Tibial nerve (tissue), 4 donors: Measurements from ENCODE around the gene LRRC8A. TPM values are rescaled to one million over a fixed set of nuclear protein-coding genes. Genes with fewer than 3 reads are reported as not detected.

Experiments used
- DNase-seq, 2 donors: peaks; one replicate each; pipeline ENCODE4 v3.0.0-alpha.2; 2019; ENCODE audit warnings: low spot score in 2 of 2
- H3K27ac ChIP-seq, 4 donors: fragments of 200-600 bp; sonication (generic) in 3 of 4; one replicate each; pipeline ENCODE4 v1.5.1; 2017 to 2019; ENCODE audit warnings: mild to moderate bottlenecking in 1 of 4
- H3K27me3 ChIP-seq, 2 donors: fragments of 200-600 bp; sonication (generic) in 1 of 2; one replicate each; pipeline versions ENCODE4 v1.5.1 to v1.6.0; 2017 to 2019
- H3K36me3 ChIP-seq, 3 donors: fragments of 200-600 bp; sonication (generic); one replicate each; pipeline ENCODE4 v1.5.1; 2018 to 2019
- H3K4me1 ChIP-seq, 4 donors: fragments of 200-600 bp; sonication (generic) in 3 of 4; one replicate each; pipeline ENCODE4 v1.5.1; 2017 to 2019
- H3K4me3 ChIP-seq, 4 donors: fragments of 200-600 bp; sonication (generic) in 3 of 4; one replicate each; pipeline ENCODE4 v1.5.1; 2017 to 2019; ENCODE audit warnings: mild to moderate bottlenecking in 1 of 4, moderate library complexity in 1 of 4
- H3K9me3 ChIP-seq, 4 donors: fragments of 200-600 bp; sonication (generic) in 3 of 4; one replicate each; pipeline ENCODE4 v1.5.1; 2017 to 2019
- EP300 ChIP-seq, 2 donors: sonication (generic); formaldehyde crosslinking; IDR thresholded peaks; one replicate each; pipeline ENCODE4 v1.6.1; 2017; ENCODE audit warnings: antibody characterized with exemption in 2 of 2, mild to moderate bottlenecking in 1 of 2
- POLR2A ChIP-seq, 2 donors: fragments of 450-650 bp; IDR thresholded peaks; one replicate each; pipeline ENCODE4 v1.6.1; 2017; ENCODE audit warnings: antibody characterized with exemption in 2 of 2, mild to moderate bottlenecking in 2 of 2, moderate library complexity in 2 of 2
- WGBS, 2 donors: methylation state at CpG; one replicate each; pipeline ENCODE4 v1.1.5; 2018; 5-methylcytosine and 5-hydroxymethylcytosine counted together
- total RNA-seq, 4 donors: library from RNA; depleted of rRNA; stranded (reverse); fragments of >200 nt; gene quantifications; one replicate each; pipeline ENCODE4 v1.1.0, GENCODE V29; 2016
- TF ChIP-seq, protein P1 (sequence below), 5 experiments: fragments of 200-600 bp in 3 of 5; fragments of 450-650 bp in 2 of 5; sonication (generic) in 3 of 5; IDR thresholded peaks; one replicate each; pipeline ENCODE4 v1.5.1; 2016 to 2019; ENCODE audit warnings: antibody characterized with exemption in 5 of 5, mild to moderate bottlenecking in 3 of 5, moderate library complexity in 2 of 5

Gene LRRC8A
- total RNA-seq, 4 donors from 2014 or later = 65.1 to 94.7 (median 81.1) TPM

DNA sequence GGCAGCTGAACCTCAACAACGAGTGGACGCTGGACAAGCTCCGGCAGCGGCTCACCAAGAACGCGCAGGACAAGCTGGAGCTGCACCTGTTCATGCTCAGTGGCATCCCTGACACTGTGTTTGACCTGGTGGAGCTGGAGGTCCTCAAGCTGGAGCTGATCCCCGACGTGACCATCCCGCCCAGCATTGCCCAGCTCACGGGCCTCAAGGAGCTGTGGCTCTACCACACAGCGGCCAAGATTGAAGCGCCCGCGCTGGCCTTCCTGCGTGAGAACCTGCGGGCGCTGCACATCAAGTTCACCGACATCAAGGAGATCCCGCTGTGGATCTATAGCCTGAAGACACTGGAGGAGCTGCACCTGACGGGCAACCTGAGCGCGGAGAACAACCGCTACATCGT lies 26.4 kb downstream of the LRRC8A start:
- TF ChIP-seq POLR2A (IDR thresholded peaks at IDR 0.05) (no peak), EP300 (IDR thresholded peaks at IDR 0.05) (no peak)
- TF ChIP-seq, protein P1, sequence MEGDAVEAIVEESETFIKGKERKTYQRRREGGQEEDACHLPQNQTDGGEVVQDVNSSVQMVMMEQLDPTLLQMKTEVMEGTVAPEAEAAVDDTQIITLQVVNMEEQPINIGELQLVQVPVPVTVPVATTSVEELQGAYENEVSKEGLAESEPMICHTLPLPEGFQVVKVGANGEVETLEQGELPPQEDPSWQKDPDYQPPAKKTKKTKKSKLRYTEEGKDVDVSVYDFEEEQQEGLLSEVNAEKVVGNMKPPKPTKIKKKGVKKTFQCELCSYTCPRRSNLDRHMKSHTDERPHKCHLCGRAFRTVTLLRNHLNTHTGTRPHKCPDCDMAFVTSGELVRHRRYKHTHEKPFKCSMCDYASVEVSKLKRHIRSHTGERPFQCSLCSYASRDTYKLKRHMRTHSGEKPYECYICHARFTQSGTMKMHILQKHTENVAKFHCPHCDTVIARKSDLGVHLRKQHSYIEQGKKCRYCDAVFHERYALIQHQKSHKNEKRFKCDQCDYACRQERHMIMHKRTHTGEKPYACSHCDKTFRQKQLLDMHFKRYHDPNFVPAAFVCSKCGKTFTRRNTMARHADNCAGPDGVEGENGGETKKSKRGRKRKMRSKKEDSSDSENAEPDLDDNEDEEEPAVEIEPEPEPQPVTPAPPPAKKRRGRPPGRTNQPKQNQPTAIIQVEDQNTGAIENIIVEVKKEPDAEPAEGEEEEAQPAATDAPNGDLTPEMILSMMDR (IDR thresholded peaks at IDR 0.05) = no peak
- 98 to 99% methylated on average over 20 to 24 of the region's 24 CpGs for WGBS, 2 donors
- H3K9me3 ChIP-seq = no peaks in the 10 kb centered on the region
- H3K4me3 ChIP-seq = no peak overlapping the region
- peaks cover 2 to 43% (median 14%) of the 10 kb centered on the region in 3 donors for H3K36me3 ChIP-seq
- peak overlapping the region in 1 of 4 donors; percentile 86 for H3K27ac ChIP-seq
- H3K27me3 ChIP-seq = no peaks in the 10 kb centered on the region
- DNase-seq = no peak
- H3K4me1 ChIP-seq = peaks cover 0 to 54% (median 27%) of the 10 kb centered on the region in 4 donors

DNA sequence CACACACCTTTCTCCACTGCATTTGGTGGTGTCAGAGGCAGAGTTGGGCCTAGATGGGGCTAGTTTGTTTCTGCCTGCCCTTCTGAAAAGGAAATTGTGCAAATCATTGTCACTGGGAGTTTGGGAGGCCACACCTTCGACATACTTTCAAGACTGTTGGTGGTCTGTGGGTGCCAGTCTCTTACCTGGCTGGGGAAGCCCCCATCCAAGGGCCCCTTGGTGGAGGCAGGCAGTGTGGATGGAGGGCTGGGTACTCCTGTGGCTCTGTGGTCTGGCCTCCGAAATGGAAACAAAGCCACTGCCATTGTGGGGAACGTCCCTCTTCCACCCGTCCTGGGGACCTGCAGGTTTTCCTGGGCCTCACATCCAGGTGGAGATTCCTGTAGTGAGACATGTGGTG lies 27.9 kb downstream of the LRRC8A start:
- no peak for DNase-seq
- H3K27ac ChIP-seq = peak overlapping the region; percentile 78 to 98 (median 82)
- H3K4me3 ChIP-seq = no peak overlapping the region
- H3K4me1 ChIP-seq = peaks cover 0 to 58% (median 35%) of the 10 kb centered on the region in 4 donors
- peaks cover 2 to 43% (median 14%) of the 10 kb centered on the region in 3 donors for H3K36me3 ChIP-seq
- H3K27me3 ChIP-seq = no peaks in the 10 kb centered on the region
- TF ChIP-seq, protein P1 (IDR thresholded peaks at IDR 0.05) = no peak
- TF ChIP-seq POLR2A (IDR thresholded peaks at IDR 0.05) (no peak), EP300 (IDR thresholded peaks at IDR 0.05) (no peak)
- 93 to 95% methylated on average over 4 of the region's 4 CpGs for WGBS, 2 donors
- no peaks in the 10 kb centered on the region for H3K9me3 ChIP-seq

- 71 to 90% methylated on average over 2 to 6 of the region's 6 CpGs for WGBS, 2 donors
- no peak overlapping the region for H3K4me3 ChIP-seq
- TF ChIP-seq EP300 (IDR thresholded peaks at IDR 0.05) = no peak
- TF ChIP-seq, protein P1 (IDR thresholded peaks at IDR 0.05) = no peak
- no peak for TF ChIP-seq POLR2A (IDR thresholded peaks at IDR 0.05)
- no peak for DNase-seq
- peaks cover 2 to 43% (median 14%) of the 10 kb centered on the region in 3 donors for H3K36me3 ChIP-seq
- no peaks in the 10 kb centered on the region for H3K27me3 ChIP-seq
- peaks cover 0 to 68% (median 35%) of the 10 kb centered on the region in 4 donors for H3K4me1 ChIP-seq
- no peaks in the 10 kb centered on the region for H3K9me3 ChIP-seq
- peak overlapping the region; percentile 78 to 98 (median 82) for H3K27ac ChIP-seq
Measured at GRCh38 chr9:128910906-128911305, 29.0 kb downstream of the LRRC8A start.

DNA sequence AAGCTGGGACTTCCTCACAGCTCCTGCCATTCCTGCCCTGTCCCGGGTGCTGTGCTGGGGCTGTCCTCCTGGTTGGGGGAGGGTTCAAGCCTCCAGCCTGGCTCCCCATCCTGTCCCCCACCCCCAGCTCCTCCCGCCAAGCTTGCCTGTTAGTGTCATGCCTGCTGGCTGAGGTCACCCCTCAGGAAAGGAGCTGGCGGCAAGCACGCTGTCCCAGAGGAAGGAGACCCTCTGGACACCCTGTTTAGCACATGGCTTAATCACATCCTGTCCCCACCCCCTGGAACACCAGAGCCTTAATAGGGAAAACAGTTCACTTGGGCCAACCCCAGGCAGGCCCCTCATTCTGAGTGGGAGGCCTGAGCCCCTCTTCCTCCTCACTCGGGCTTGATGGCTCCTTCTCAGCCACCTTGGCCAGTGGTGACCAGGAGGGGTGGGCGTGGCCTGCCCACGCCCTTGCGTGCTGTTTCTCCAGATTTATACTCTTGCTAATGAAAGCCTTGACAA lies 29.6 kb downstream of the LRRC8A start:
- H3K4me3 ChIP-seq = no peak overlapping the region
- no peaks in the 10 kb centered on the region for H3K9me3 ChIP-seq
- 22 to 36% methylated on average over 7 to 8 of the region's 8 CpGs for WGBS, 2 donors
- H3K27me3 ChIP-seq = no peaks in the 10 kb centered on the region
- DNase-seq = no peak
- H3K36me3 ChIP-seq = peaks cover 2 to 48% (median 14%) of the 10 kb centered on the region in 3 donors
- peak in 1 of 2 donors; percentile 55 for TF ChIP-seq EP300 (IDR thresholded peaks at IDR 0.05)
- no peak for TF ChIP-seq POLR2A (IDR thresholded peaks at IDR 0.05)
- TF ChIP-seq, protein P1 (IDR thresholded peaks at IDR 0.05) = no peak
- H3K27ac ChIP-seq = peak overlapping the region; percentile 78 to 98 (median 82)
- H3K4me1 ChIP-seq = peaks cover under 1 to 75% (median 42%) of the 10 kb centered on the region in 4 donors

- Histone ChIP-seq H3K4me3 (peak overlapping the region in 1 of 4 donors; percentile 26), H3K4me1 (peaks cover 3 to 83% (median 46%) of the 10 kb centered on the region in 4 donors), H3K27me3 (no peaks in the 10 kb centered on the region), H3K27ac (peak overlapping the region; percentile 78 to 98 (median 82)), H3K9me3 (no peaks in the 10 kb centered on the region), H3K36me3 (peaks cover 2 to 45% (median 14%) of the 10 kb centered on the region in 3 donors)
- DNase-seq = no peak
- WGBS, 2 donors = 56 to 63% methylated on average over 15 of the region's 15 CpGs
- TF ChIP-seq POLR2A (IDR thresholded peaks at IDR 0.05) (no peak), EP300 (IDR thresholded peaks at IDR 0.05) (peak; percentile 26 to 74)
- TF ChIP-seq, protein P1 (IDR thresholded peaks at IDR 0.05) = no peak
Measured at GRCh38 chr9:128912270-128912853, 30.4 kb downstream of the LRRC8A start.
